GM12801 (cell line): Measurements from ENCODE around the gene SLC8B1.

Source experiments
- CTCF ChIP-seq: IDR thresholded peaks from one replicate; pipeline ENCODE4 v1.5.1; 2011; ENCODE audit warnings: control low read depth; ENCODE audit not compliant: insufficient read length; ENCODE audit errors: extremely low read depth

The SLC8B1 gene

GRCh38 chr12:113271853-113272561, 62.9 kb downstream of the SLC8B1 start:
- TF ChIP-seq CTCF = no peak

GRCh38 chr12:113271466-113271852, 63.5 kb downstream of the SLC8B1 start:
- TF ChIP-seq CTCF = no peak

- no peak for TF ChIP-seq CTCF
These were observed 64.2 kb downstream of the SLC8B1 start for GRCh38 chr12:113270709-113271009.

GRCh38 chr12:113269257-113269943, 65.5 kb downstream of the SLC8B1 start:
- TF ChIP-seq CTCF = no peak

GRCh38 chr12:113268621-113269020, 66.3 kb downstream of the SLC8B1 start:
- TF ChIP-seq CTCF = no peak

- TF ChIP-seq CTCF = no peak
These were observed 66.8 kb downstream of the SLC8B1 start for GRCh38 chr12:113268136-113268535.

GRCh38 chr12:113267621-113268020, 67.3 kb downstream of the SLC8B1 start:
- TF ChIP-seq CTCF = no peak
